GM19328 (cell line): Measurements from ENCODE around the gene SGCD.
"Not testable (repeated sequence)": the region's sequence is repeated elsewhere in the genome, so short reads cannot be mapped to it uniquely, and the experiment has no call there.

Experiments used
- ATAC-seq: cut with Tn5 transposase; IDR thresholded peaks from one replicate; pipeline ENCODE4 v1.9.1; 2021; ENCODE audit warnings: mild to moderate bottlenecking, moderate library complexity; ENCODE audit not compliant: unreplicated experiment

The SGCD gene

DNA sequence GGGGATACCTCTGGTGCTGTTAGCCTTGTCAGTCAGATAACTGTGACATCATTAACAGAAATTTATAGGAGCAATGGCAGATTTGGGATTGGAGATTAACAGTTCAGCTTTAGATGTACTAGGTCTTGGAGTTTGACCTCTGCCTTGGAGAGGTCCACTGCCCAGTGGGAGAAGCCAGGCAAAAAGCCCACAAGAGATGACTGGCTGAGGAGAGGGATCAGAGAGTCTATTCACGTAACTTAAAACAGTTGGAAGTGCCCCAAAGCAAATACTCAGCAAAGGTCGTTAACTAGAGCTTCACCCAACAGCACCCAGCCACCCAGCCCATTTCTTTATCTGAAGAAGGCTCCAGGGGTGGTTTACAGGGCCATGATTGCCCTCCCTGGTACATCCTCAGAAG lies 290.5 kb downstream of the SGCD start:
- ATAC-seq, result no peak

DNA sequence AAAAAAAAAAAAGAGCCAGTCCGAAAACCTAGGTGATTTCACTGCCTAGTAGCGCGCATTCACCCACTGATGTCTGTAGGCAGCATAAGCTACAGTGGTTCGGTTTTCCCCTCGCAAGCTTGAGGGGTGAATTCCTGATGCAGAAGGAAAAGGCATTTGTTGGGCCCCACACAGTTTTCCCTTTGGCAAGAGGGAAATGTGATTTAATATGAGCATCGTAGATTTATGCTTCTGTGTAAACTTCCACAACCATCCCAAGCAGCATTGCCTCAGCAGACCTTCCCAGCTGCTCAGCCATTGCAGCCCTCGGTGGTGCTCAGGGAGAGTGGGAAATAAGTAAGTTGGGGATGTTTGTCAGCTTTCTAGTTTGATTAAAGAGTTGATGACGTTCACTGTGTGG lies 291.6 kb downstream of the SGCD start:
- ATAC-seq, result no peak

DNA sequence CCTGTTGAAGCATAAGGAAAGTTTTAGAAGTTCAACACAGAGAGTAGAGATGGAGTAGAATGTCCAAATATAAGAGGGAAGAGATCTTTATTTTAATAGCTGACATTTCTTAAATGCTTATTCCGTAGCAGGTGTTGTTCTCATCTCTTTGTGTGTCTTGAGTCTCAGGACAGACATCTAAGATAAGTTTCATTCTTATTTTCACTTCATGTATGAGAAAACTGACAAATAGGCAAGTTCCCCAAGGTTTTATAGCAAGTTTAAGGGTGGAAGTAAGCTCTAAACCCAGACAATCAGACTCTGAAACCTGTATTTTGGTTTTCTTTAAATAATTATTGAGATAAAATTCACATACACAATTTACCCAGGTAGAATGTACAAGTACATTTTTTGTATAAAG lies 294.8 kb downstream of the SGCD start:
- no peak for ATAC-seq

DNA sequence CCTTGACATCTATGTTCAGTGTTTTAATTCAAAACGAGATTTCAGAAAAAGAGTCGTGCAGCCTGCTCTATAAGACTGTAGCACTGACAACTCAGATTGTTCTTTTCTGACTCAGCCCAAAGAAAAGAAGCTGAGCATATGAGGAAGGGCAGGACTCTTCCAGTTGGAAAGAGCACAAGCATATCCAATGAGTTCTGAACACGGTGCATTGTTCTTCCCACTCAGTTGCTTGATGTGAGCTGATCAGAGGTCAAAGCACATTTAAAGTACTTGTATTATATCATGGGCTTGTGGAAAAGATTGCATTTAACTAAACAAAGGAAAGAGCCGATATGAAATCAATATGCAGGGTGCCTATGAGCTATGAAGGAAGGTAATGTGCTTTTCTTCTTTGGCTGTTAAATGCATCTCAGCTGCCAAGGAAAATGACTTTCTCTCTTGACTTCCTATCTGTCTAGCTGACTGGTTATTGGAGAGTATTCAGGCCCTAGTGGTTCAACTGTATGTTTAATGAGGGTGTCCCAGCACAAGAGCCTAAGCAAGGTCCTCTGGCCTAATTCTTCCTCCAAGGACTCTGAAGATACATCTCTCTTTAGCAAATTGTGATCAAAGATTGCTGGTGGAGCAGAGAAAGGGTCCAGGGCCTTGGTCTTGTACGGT lies 296.5 kb downstream of the SGCD start:
- ATAC-seq, result no peak

DNA sequence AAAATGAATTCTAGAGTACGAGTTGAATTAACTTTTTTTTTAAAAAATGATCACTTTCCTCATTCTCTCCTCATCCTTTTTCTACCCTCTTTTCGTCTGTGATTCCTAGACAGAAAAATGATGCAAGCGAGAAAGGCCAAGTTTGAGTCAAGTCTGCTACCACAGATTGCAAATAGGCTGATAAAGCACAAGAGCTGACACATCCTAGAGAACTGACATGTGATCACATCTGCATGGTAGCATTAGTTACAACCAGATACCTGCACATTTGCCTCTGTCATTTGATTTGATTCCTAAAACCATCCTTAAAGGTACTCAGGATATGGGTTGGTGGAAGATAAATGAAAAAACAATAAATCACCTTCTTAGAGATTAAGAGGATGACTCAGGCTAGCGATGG lies 297.7 kb downstream of the SGCD start:
- ATAC-seq, result no peak

DNA sequence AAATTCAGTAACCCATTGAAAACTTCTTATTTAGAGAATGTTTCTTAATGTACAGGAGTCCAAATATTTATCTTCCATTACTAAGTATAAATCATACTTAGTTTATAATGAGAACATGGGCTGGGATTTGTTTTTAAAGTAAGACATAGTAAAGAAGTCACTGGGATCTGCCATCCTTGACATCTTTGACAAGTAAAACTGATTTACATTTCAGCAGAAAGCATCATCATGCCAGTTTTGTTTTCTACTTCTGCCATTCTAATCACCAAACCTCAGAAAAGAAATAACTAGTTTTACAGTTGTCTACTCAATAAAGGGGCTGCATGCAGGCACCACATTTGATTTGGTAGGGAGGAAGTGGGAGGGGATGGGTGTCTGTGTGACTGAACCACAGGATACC lies 301.5 kb downstream of the SGCD start:
- ATAC-seq, result no peak

- no peak for ATAC-seq
These were observed 304.0 kb downstream of the SGCD start for GRCh38 chr5:156631005-156631404.

- ATAC-seq, result no peak
These were observed 307.3 kb downstream of the SGCD start for GRCh38 chr5:156634301-156634700.

DNA sequence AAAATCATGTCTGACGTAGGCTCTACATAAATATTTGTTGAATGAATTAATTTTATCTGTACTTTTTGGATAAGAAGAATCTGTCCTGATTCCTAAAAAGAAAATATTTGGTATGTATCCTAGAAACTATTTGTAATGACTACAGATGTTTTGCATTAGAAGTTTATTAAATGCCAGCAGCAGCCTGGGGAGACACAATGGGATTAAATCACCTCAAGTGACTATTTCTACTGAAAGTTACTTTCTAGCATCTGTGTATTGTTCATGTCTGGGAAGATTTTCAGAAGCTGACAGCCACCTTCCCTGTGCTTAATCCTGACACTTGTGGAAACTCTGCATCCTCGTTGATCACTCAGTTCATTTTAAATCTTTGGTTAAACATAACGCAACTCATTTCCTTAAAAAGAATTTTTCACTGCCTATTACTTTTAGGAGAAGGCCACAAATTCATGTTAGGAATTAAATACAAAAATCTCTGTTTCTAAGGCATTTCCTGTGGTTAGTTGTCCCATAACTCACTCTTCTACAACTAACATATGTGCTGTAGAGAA lies 313.8 kb downstream of the SGCD start:
- ATAC-seq, result no peak

- ATAC-seq, result no peak
These were observed 314.7 kb downstream of the SGCD start for GRCh38 chr5:156641686-156642085.

DNA sequence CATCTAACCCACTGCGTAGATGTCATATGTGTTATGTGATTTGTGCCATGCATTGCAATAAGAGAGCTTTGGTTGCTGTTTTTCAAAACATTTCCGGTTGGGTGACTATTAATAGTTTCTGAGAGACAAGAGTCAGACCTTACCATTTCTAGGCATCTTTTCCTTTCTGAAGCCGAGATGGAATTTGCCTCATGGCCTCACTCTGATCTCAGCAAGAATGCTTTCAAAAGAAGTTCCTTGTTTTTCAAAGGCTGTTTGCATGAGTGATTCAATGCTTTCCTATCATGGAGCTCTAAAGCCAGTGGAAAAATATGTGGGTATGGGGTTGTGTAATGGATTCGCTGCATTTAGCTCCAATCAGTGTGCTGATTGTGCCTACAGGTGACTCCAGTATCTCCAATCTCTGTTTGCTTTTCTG lies 320.1 kb downstream of the SGCD start:
- no peak for ATAC-seq

DNA sequence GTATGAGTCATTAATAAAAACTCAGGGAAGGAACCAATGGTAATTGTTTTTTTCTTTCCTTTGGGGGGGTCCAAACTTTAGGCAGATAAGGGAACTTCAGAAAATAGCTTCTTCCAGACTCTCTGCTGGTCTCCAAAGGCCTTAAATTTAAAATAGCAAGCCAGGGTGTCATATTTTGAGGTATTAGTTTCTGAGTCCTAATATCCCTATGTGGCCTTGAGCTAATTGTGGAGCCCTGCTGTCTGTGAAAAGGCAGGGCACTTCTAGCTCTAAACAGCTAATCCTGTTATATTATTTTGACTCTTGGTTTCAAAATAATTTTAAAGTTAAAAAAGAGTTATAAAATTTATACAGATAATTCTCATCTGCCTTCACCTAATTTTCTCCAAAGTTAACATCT lies 327.5 kb downstream of the SGCD start:
- no peak for ATAC-seq

DNA sequence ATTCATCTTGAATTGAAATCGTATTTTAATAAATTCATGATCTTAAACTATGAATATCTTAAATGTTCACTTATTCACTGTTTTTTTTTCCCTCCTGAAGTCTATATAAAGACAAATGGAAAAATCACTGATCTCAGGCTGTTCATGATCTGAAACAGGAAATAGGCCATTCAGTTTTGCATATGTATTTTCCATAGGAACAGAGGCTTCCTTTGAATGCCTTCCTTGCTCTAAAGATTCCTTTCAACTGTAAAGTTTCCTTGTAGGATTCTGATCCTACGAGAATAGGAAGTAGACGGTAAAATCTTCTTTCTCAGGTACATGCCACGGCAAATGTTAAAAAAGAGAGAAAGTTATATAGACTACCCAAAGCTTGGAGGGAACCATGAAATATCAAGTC lies 328.8 kb downstream of the SGCD start:
- ATAC-seq, result no peak

GRCh38 chr5:156664832-156665231 lies 337.9 kb downstream of the SGCD start:
- not testable (repeated sequence) for ATAC-seq

GRCh38 chr5:156666686-156667085 lies 339.7 kb downstream of the SGCD start:
- ATAC-seq, result not testable (repeated sequence)

- ATAC-seq, result no peak
These were observed 340.7 kb downstream of the SGCD start for GRCh38 chr5:156667616-156668015.

DNA sequence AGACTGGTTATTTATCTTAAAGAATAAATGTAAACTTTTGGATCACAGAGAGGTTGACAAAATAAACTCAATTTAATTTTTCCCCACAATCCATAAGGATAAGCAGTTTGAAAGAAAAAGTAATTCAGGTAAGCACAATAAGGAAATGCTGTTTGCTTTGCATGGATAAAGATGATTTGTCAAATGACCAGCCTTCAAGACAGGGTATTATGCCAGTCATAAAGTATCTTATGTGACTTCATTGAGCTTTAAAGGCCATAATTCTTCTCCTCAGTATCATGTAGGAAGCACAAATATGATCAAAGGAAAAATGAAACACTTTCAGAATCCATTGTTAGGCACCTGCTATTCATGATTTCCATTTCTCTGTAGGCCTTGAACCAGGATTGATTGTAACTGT lies 342.5 kb downstream of the SGCD start:
- ATAC-seq, result no peak

DNA sequence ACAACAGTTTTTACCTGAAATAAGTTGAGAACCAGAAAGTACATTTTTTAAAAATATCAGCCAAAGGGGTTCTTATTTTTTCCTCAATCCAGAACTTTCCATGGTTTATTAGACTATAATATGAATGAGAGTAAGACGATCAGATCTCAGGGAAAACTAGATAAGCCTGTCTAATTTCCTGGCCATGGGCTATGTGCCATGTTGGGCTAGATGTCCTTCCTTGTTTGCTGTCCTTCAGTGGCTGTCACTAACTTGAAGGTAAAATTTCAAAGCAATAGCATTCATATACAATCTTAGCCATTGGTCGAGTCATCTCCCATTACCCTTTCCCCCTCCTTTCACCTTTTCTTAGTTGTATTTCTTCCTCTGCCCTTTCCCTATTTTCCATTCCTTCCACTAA lies 343.7 kb downstream of the SGCD start:
- no peak for ATAC-seq

GRCh38 chr5:156675395-156675794 lies 348.4 kb downstream of the SGCD start:
- no peak for ATAC-seq

DNA sequence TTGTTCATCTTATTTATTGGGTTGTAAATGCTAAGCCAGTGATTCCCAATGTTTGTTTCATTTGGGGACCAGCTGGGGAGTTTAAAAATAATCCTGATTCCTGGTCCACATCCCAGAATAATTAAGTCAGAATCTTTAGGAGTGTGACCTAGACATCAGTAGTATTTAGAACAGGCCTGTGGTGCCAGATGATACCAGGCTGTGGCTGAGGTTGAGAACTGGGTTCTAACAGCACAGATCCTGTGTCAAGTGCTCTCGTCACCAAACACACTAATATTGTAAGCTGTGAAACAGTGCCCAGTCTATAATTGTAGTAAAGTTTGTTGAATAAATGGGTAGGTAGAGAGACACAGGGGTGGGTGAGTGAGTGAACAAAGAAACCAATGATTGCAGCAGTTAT lies 351.0 kb downstream of the SGCD start:
- ATAC-seq, result no peak

GRCh38 chr5:156678484-156678883 lies 351.5 kb downstream of the SGCD start:
- no peak for ATAC-seq

DNA sequence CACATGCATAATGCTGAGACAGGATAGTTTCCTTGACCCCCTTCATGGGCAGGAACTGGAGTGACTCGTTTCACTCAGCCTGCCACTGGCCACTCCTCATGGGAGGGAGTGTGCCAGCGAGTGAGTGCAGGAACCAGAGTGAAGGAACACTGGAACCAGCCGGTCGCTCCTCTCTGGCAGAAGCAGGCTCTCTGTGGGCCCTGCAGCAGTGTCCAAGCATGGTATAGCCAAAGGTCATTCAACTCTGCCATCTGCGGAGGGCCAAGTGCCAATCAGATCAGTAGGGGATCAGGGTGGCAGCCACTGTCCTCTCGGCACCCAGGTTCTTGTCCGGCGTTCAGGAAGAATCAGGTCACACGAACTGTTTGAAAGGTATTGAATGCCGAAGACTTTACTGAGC lies 353.9 kb downstream of the SGCD start:
- ATAC-seq, result no peak

DNA sequence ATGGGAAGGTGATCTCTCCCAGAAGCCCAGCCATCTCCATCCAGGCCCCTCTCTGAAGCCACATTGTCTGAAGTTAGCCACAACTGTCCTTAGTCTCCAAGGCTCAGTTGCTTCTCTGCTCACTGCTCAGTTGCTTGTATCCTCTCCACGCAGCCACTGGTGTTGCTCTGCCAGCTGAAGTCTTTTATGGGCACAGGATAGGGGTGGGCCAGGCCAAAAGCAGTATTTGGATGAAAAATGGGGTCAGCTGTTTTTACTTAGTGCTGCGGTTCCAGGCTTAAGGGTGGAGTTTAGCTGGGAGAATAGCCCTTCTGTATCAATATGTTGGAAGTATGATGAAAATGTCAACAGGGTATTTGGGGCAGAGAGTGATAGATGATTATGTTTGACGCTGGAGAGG lies 354.3 kb downstream of the SGCD start:
- ATAC-seq, result no peak
